Karpas-422 (cell line): ENCODE results near the gene TMEM269. TPM values are rescaled to one million over a fixed set of nuclear protein-coding genes. Genes with fewer than 3 reads are reported as not detected.

Experiments
- DNase-seq: peaks from one replicate; pipeline ENCODE4 v3.0.0-alpha.2; 2015
- H2AFZ ChIP-seq: fragments of 200-600 bp; sonication (generic); 2 replicates; pipeline ENCODE4 v1.6.1; 2014; ENCODE audit warnings: antibody characterized with exemption, low read length, mixed read lengths
- H3K27ac ChIP-seq: fragments of 200-600 bp; sonication (generic); 2 replicates; pipeline ENCODE4 v1.5.1; 2014; ENCODE audit warnings: mild to moderate bottlenecking, low read length, moderate library complexity
- H3K27me3 ChIP-seq: fragments of 200-600 bp; sonication (generic); 2 replicates; pipeline ENCODE4 v1.6.1; 2014; ENCODE audit warnings: low read length, mixed read lengths
- H3K36me3 ChIP-seq: fragments of 200-600 bp; sonication (generic); 2 replicates; pipeline ENCODE4 v1.6.1; 2014; ENCODE audit warnings: low read length, mixed read lengths; ENCODE audit not compliant: insufficient read depth
- H3K4me1 ChIP-seq: fragments of 200-600 bp; sonication (generic); 2 replicates; pipeline ENCODE4 v1.6.1; 2014; ENCODE audit warnings: mild to moderate bottlenecking, low read length, mixed read lengths
- H3K4me2 ChIP-seq: fragments of 200-600 bp; sonication (generic); 2 replicates; pipeline ENCODE4 v1.6.1; 2014; ENCODE audit warnings: low read length, low read depth, mild to moderate bottlenecking; ENCODE audit not compliant: poor library complexity, severe bottlenecking
- H3K4me3 ChIP-seq: fragments of 200-600 bp; sonication (generic); 2 replicates; pipeline ENCODE4 v1.5.1; 2014; ENCODE audit warnings: mild to moderate bottlenecking, antibody characterized with exemption, low read length, mixed read lengths
- H3K79me2 ChIP-seq: fragments of 200-600 bp; sonication (generic); 2 replicates; pipeline ENCODE4 v1.6.1; 2014; ENCODE audit warnings: mild to moderate bottlenecking, low read length, mixed read lengths
- H3K9ac ChIP-seq: fragments of 200-600 bp; sonication (generic); 2 replicates; pipeline ENCODE4 v1.6.0; 2014; ENCODE audit warnings: low read length
- H3K9me2 ChIP-seq: fragments of 200-600 bp; sonication (generic), shearing (Covaris generic); replicated peaks from 2 replicates; pipeline ENCODE4 v1.6.0; 2014; ENCODE audit warnings: mild to moderate bottlenecking, low read length, moderate library complexity; ENCODE audit not compliant: insufficient read depth
- H3K9me3 ChIP-seq: fragments of 300-700, 200-600 bp; sonication (generic); 2 replicates; pipeline ENCODE4 v1.6.1; 2014; ENCODE audit warnings: low read length, mixed read lengths
- H4K20me1 ChIP-seq: fragments of 200-600 bp; sonication (generic); 2 replicates; pipeline ENCODE4 v1.6.1; 2014; ENCODE audit warnings: mild to moderate bottlenecking, antibody characterized with exemption, low read length, low read depth; ENCODE audit not compliant: insufficient read depth
- total RNA-seq: library from RNA; depleted of rRNA; stranded (reverse); fragments of >200 nt; shearing (Covaris generic); gene quantifications from 2 replicates; pipeline ENCODE4 v1.2.3, GENCODE V29; 2014; ENCODE audit warnings: low replicate concordance

Gene TMEM269
- total RNA-seq, 1 experiment from 2014 or later, result not detected

- H3K4me3 ChIP-seq, result no peak overlapping the region
- peaks cover 7% of the 10 kb centered on the region for H3K4me1 ChIP-seq
- H3K36me3 ChIP-seq, result no peaks in the 10 kb centered on the region
- H2AFZ ChIP-seq, result no peak overlapping the region
- no peak overlapping the region for H3K27ac ChIP-seq
- no peaks in the 10 kb centered on the region for H3K9me3 ChIP-seq
- no peak for DNase-seq
- no peaks in the 10 kb centered on the region for H4K20me1 ChIP-seq
- H3K9ac ChIP-seq, result no peak overlapping the region
- H3K79me2 ChIP-seq, result no peaks in the 10 kb centered on the region
- no peak overlapping the region for H3K4me2 ChIP-seq
- H3K9me2 ChIP-seq, result no peaks in the 10 kb centered on the region
- no peaks in the 10 kb centered on the region for H3K27me3 ChIP-seq
Observed at GRCh38 chr1:42738678-42739226, 46.0 kb upstream of the TMEM269 start.

GRCh38 chr1:42739753-42740700, 44.8 kb upstream of the TMEM269 start, which contains the start of gene CLDN19:
Gene CLDN19, minus strand, starts transcription at chr1:42740236. Its CDS starts 173 bp downstream, at chr1:42740063.
- Histone ChIP-seq H2AFZ (no peak within 1 kb of the TSS), H3K4me1 (peaks cover 7% of the 10 kb centered on the region), H3K4me2 (no peak within 1 kb of the TSS), H3K4me3 (no peak within 1 kb of the TSS), H4K20me1 (no peaks in the 10 kb centered on the region), H3K9me2 (no peaks in the 10 kb centered on the region), H3K27me3 (no peaks in the 10 kb centered on the region), H3K79me2 (no peaks in the 10 kb centered on the region), H3K36me3 (no peaks in the 10 kb centered on the region), H3K9ac (no peak within 1 kb of the TSS), H3K9me3 (no peaks in the 10 kb centered on the region), H3K27ac (no peak within 1 kb of the TSS)
- DNase-seq, result no peak

GRCh38 chr1:42740851-42741580, 43.8 kb upstream of the TMEM269 start:
- peaks cover 7% of the 10 kb centered on the region for H3K4me1 ChIP-seq
- no peaks in the 10 kb centered on the region for H3K9me3 ChIP-seq
- no peak for DNase-seq
- H3K79me2 ChIP-seq, result no peaks in the 10 kb centered on the region
- no peak overlapping the region for H3K27ac ChIP-seq
- no peaks in the 10 kb centered on the region for H3K27me3 ChIP-seq
- no peak overlapping the region for H3K9ac ChIP-seq
- peaks cover under 1% of the 10 kb centered on the region; the same call in 1 of the 2 replicates for H3K36me3 ChIP-seq
- no peaks in the 10 kb centered on the region for H3K9me2 ChIP-seq
- no peaks in the 10 kb centered on the region for H4K20me1 ChIP-seq
- no peak overlapping the region for H3K4me2 ChIP-seq
- H2AFZ ChIP-seq, result no peak overlapping the region
- no peak overlapping the region for H3K4me3 ChIP-seq

GRCh38 chr1:42741706-42742105, 43.1 kb upstream of the TMEM269 start:
- no peaks in the 10 kb centered on the region for H3K9me3 ChIP-seq
- H3K9ac ChIP-seq, result no peak overlapping the region
- no peak overlapping the region for H3K27ac ChIP-seq
- H3K36me3 ChIP-seq, result peaks cover 7% of the 10 kb centered on the region; the same call in 1 of the 2 replicates
- H3K4me1 ChIP-seq, result peaks cover 7% of the 10 kb centered on the region
- H3K27me3 ChIP-seq, result no peaks in the 10 kb centered on the region
- no peaks in the 10 kb centered on the region for H4K20me1 ChIP-seq
- DNase-seq, result no peak
- H3K4me2 ChIP-seq, result no peak overlapping the region
- no peaks in the 10 kb centered on the region for H3K9me2 ChIP-seq
- no peak overlapping the region for H3K4me3 ChIP-seq
- no peaks in the 10 kb centered on the region for H3K79me2 ChIP-seq
- H2AFZ ChIP-seq, result no peak overlapping the region

- Histone ChIP-seq H3K36me3 (peaks cover 7% of the 10 kb centered on the region; the same call in 1 of the 2 replicates), H3K4me2 (no peak overlapping the region), H3K4me1 (peaks cover 4% of the 10 kb centered on the region), H3K27me3 (no peaks in the 10 kb centered on the region), H3K4me3 (no peak overlapping the region), H3K27ac (no peak overlapping the region), H3K9ac (no peak overlapping the region), H2AFZ (no peak overlapping the region), H3K9me3 (no peaks in the 10 kb centered on the region), H3K79me2 (no peaks in the 10 kb centered on the region), H4K20me1 (no peaks in the 10 kb centered on the region), H3K9me2 (no peaks in the 10 kb centered on the region)
- no peak for DNase-seq
Observed at GRCh38 chr1:42742141-42742540, 42.6 kb upstream of the TMEM269 start.

GRCh38 chr1:42742617-42743316, 42.0 kb upstream of the TMEM269 start:
- no peaks in the 10 kb centered on the region for H4K20me1 ChIP-seq
- H3K79me2 ChIP-seq, result no peaks in the 10 kb centered on the region
- H3K4me2 ChIP-seq, result no peak overlapping the region
- no peak overlapping the region for H3K27ac ChIP-seq
- H3K4me3 ChIP-seq, result no peak overlapping the region
- no peaks in the 10 kb centered on the region for H3K27me3 ChIP-seq
- no peak overlapping the region for H3K9ac ChIP-seq
- no peaks in the 10 kb centered on the region for H3K4me1 ChIP-seq
- H2AFZ ChIP-seq, result no peak overlapping the region
- peaks cover 7% of the 10 kb centered on the region; the same call in 1 of the 2 replicates for H3K36me3 ChIP-seq
- DNase-seq, result no peak
- H3K9me2 ChIP-seq, result no peaks in the 10 kb centered on the region
- no peaks in the 10 kb centered on the region for H3K9me3 ChIP-seq

GRCh38 chr1:42743317-42744147, 41.3 kb upstream of the TMEM269 start:
- H3K36me3 ChIP-seq, result peaks cover 7% of the 10 kb centered on the region; the same call in 1 of the 2 replicates
- DNase-seq, result no peak
- no peak overlapping the region for H3K4me2 ChIP-seq
- no peak overlapping the region for H2AFZ ChIP-seq
- no peak overlapping the region for H3K4me3 ChIP-seq
- H3K27me3 ChIP-seq, result no peaks in the 10 kb centered on the region
- no peaks in the 10 kb centered on the region for H3K79me2 ChIP-seq
- no peak overlapping the region for H3K9ac ChIP-seq
- H3K27ac ChIP-seq, result no peak overlapping the region
- no peaks in the 10 kb centered on the region for H3K4me1 ChIP-seq
- H4K20me1 ChIP-seq, result no peaks in the 10 kb centered on the region
- H3K9me3 ChIP-seq, result no peaks in the 10 kb centered on the region
- H3K9me2 ChIP-seq, result no peaks in the 10 kb centered on the region
